KOPT-K1 (cell line): Measurements from ENCODE around the gene PIK3CA.

ENCODE experiments used
- H3K27ac ChIP-seq: fragments of 200-600 bp; sonication (generic); 2 replicates; pipeline ENCODE4 v1.5.1; 2016; ENCODE audit warnings: antibody characterized with exemption, mild to moderate bottlenecking, low read depth, low read length; ENCODE audit not compliant: poor library complexity, severe bottlenecking
- H3K36me3 ChIP-seq: fragments of 200-600 bp; sonication (generic); 2 replicates; pipeline ENCODE4 v1.5.1; 2017; ENCODE audit warnings: antibody characterized with exemption, mild to moderate bottlenecking, low read length, moderate library complexity; ENCODE audit not compliant: insufficient read depth
- H3K9me3 ChIP-seq: fragments of 200-600 bp; sonication (generic); 2 replicates; pipeline ENCODE4 v1.5.1; 2017; ENCODE audit warnings: antibody characterized with exemption, low read length, mild to moderate bottlenecking; ENCODE audit not compliant: insufficient read depth, poor library complexity, severe bottlenecking

PIK3CA gene

GRCh38 chr3:179175358-179175757 is 27.2 kb downstream of the PIK3CA start:
- Histone ChIP-seq H3K9me3 (no peaks in the 10 kb centered on the region), H3K27ac (no peak overlapping the region), H3K36me3 (no peaks in the 10 kb centered on the region)

GRCh38 chr3:179177611-179178010 is 29.5 kb downstream of the PIK3CA start:
- Histone ChIP-seq H3K9me3 (no peaks in the 10 kb centered on the region), H3K36me3 (no peaks in the 10 kb centered on the region), H3K27ac (no peak overlapping the region)

GRCh38 chr3:179179256-179179655 is 31.1 kb downstream of the PIK3CA start:
- no peak overlapping the region for H3K27ac ChIP-seq
- H3K9me3 ChIP-seq: no peaks in the 10 kb centered on the region
- H3K36me3 ChIP-seq: no peaks in the 10 kb centered on the region

GRCh38 chr3:179179979-179180759 is 32.0 kb downstream of the PIK3CA start:
- H3K27ac ChIP-seq: no peak overlapping the region
- no peaks in the 10 kb centered on the region for H3K9me3 ChIP-seq
- H3K36me3 ChIP-seq: no peaks in the 10 kb centered on the region

GRCh38 chr3:179181021-179181472 is 32.9 kb downstream of the PIK3CA start:
- H3K9me3 ChIP-seq: no peaks in the 10 kb centered on the region
- no peaks in the 10 kb centered on the region for H3K36me3 ChIP-seq
- H3K27ac ChIP-seq: no peak overlapping the region

- Histone ChIP-seq H3K36me3 (no peaks in the 10 kb centered on the region), H3K27ac (no peak overlapping the region), H3K9me3 (no peaks in the 10 kb centered on the region)
Observed at GRCh38 chr3:179181993-179182551, 33.9 kb downstream of the PIK3CA start.

GRCh38 chr3:179182902-179183301 is 34.7 kb downstream of the PIK3CA start:
- Histone ChIP-seq H3K27ac (no peak overlapping the region), H3K36me3 (no peaks in the 10 kb centered on the region)

GRCh38 chr3:179184826-179185225 is 36.7 kb downstream of the PIK3CA start:
- Histone ChIP-seq H3K9me3 (no peaks in the 10 kb centered on the region), H3K27ac (no peak overlapping the region), H3K36me3 (no peaks in the 10 kb centered on the region)

More at GRCh38 chr3:179182902-179183301, 34.7 kb downstream of the PIK3CA start:
- H3K9me3 ChIP-seq: no peaks in the 10 kb centered on the region

- H3K36me3 ChIP-seq: no peaks in the 10 kb centered on the region
- H3K9me3 ChIP-seq: no peaks in the 10 kb centered on the region
- no peak overlapping the region for H3K27ac ChIP-seq
Observed at GRCh38 chr3:179186426-179186825, 38.3 kb downstream of the PIK3CA start.

- Histone ChIP-seq H3K9me3 (no peaks in the 10 kb centered on the region), H3K27ac (no peak overlapping the region), H3K36me3 (no peaks in the 10 kb centered on the region)
Observed at GRCh38 chr3:179189759-179190158, 41.6 kb downstream of the PIK3CA start.

GRCh38 chr3:179190581-179190980 is 42.4 kb downstream of the PIK3CA start:
- no peaks in the 10 kb centered on the region for H3K36me3 ChIP-seq
- no peaks in the 10 kb centered on the region for H3K9me3 ChIP-seq
- H3K27ac ChIP-seq: no peak overlapping the region

GRCh38 chr3:179192542-179192941 is 44.4 kb downstream of the PIK3CA start:
- Histone ChIP-seq H3K27ac (no peak overlapping the region), H3K9me3 (no peaks in the 10 kb centered on the region), H3K36me3 (no peaks in the 10 kb centered on the region)

GRCh38 chr3:179194931-179195330 is 46.8 kb downstream of the PIK3CA start:
- H3K36me3 ChIP-seq: no peaks in the 10 kb centered on the region
- H3K27ac ChIP-seq: no peak overlapping the region
- H3K9me3 ChIP-seq: no peaks in the 10 kb centered on the region

GRCh38 chr3:179196098-179196497 is 47.9 kb downstream of the PIK3CA start:
- no peak overlapping the region for H3K27ac ChIP-seq
- H3K9me3 ChIP-seq: no peaks in the 10 kb centered on the region
- no peaks in the 10 kb centered on the region for H3K36me3 ChIP-seq

- H3K27ac ChIP-seq: no peak overlapping the region
Observed at GRCh38 chr3:179196700-179197099, 48.5 kb downstream of the PIK3CA start.

GRCh38 chr3:179200790-179201189 is 52.6 kb downstream of the PIK3CA start:
- Histone ChIP-seq H3K36me3 (peaks cover 15% of the 10 kb centered on the region; the same call in 1 of the 2 replicates), H3K9me3 (no peaks in the 10 kb centered on the region), H3K27ac (no peak overlapping the region)

More at GRCh38 chr3:179196700-179197099, 48.5 kb downstream of the PIK3CA start:
- Histone ChIP-seq H3K36me3 (no peaks in the 10 kb centered on the region), H3K9me3 (no peaks in the 10 kb centered on the region)
